GM23338 (cell line): Measurements from ENCODE around the gene EHF. TPM values are rescaled to one million over a fixed set of nuclear protein-coding genes. Genes with fewer than 3 reads are reported as not detected.

Source experiments
- ATAC-seq: fragments of 200-7000 bp; cut with Tn5 transposase; 3 replicates; pipeline ENCODE4 v1.9.1; 2020
- DNase-seq: peaks from one replicate; pipeline ENCODE4 v3.0.0-alpha.2; 2015; ENCODE audit warnings: low spot score
- H2AFZ ChIP-seq: fragments of 200-600 bp; sonication (generic); 2 replicates; pipeline ENCODE4 v1.8.0; 2016; ENCODE audit warnings: antibody characterized with exemption, mild to moderate bottlenecking, moderate library complexity
- H3F3A ChIP-seq: fragments of 200-600 bp; sonication (generic); replicated peaks from 2 replicates; pipeline ENCODE4 v1.8.0; 2017; ENCODE audit warnings: antibody characterized with exemption, mixed run types, low read depth
- H3K27ac ChIP-seq: fragments of 200-600 bp; sonication (generic); 2 replicates; pipeline ENCODE4 v1.6.1; 2016; ENCODE audit warnings: low read depth
- H3K27me3 ChIP-seq: fragments of 200-600 bp; sonication (generic); 2 replicates; pipeline ENCODE4 v1.8.0; 2016; ENCODE audit warnings: mild to moderate bottlenecking, mixed run types, moderate library complexity; ENCODE audit not compliant: insufficient read depth
- H3K36me3 ChIP-seq: fragments of 200-600 bp; sonication (generic); 2 replicates; pipeline ENCODE4 v1.8.0; 2016; ENCODE audit warnings: mild to moderate bottlenecking; ENCODE audit not compliant: insufficient read depth
- H3K4me1 ChIP-seq: fragments of 200-600 bp; sonication (generic); 2 replicates; pipeline ENCODE4 v1.8.0; 2016; ENCODE audit warnings: mild to moderate bottlenecking, moderate library complexity; ENCODE audit not compliant: insufficient read depth
- H3K4me2 ChIP-seq: fragments of 200-600 bp; sonication (generic); 2 replicates; pipeline ENCODE4 v1.7.1; 2017; ENCODE audit warnings: mixed run types
- H3K4me3 ChIP-seq: fragments of 200-600 bp; sonication (generic); 2 replicates; pipeline ENCODE4 v1.6.1; 2016; ENCODE audit warnings: mixed run types
- H3K79me2 ChIP-seq: fragments of 200-600 bp; sonication (generic); replicated peaks from 2 replicates; pipeline ENCODE4 v1.8.0; 2017; ENCODE audit warnings: mild to moderate bottlenecking; ENCODE audit not compliant: insufficient read depth
- H3K9me2 ChIP-seq: fragments of 200-600 bp; sonication (generic); 2 replicates; pipeline ENCODE4 v1.8.0; 2017; ENCODE audit not compliant: insufficient read depth
- H4K20me1 ChIP-seq: fragments of 200-600 bp; sonication (generic); replicated peaks from 2 replicates; pipeline ENCODE4 v1.8.0; 2017; ENCODE audit warnings: mild to moderate bottlenecking; ENCODE audit not compliant: insufficient read depth
- H3K27ac Mint-ChIP-seq: 2 replicates; pipeline ENCODE4 v1.8.0; 2020; ENCODE audit warnings: inconsistent platforms, mild to moderate bottlenecking, moderate library complexity, mixed read lengths
- H3K27me3 Mint-ChIP-seq: 3 replicates; pipeline ENCODE4 v1.8.0; 2022; ENCODE audit warnings: low read depth, mild to moderate bottlenecking, moderate library complexity, mixed read lengths, inconsistent platforms; ENCODE audit not compliant: insufficient read depth, poor library complexity
- H3K36me3 Mint-ChIP-seq: 3 replicates; pipeline ENCODE4 v1.8.0; 2021; ENCODE audit warnings: low read depth, mild to moderate bottlenecking, inconsistent platforms, moderate library complexity, mixed read lengths
- H3K4me1 Mint-ChIP-seq: 3 replicates; pipeline ENCODE4 v1.8.0; 2020; ENCODE audit warnings: mild to moderate bottlenecking, inconsistent platforms, mixed read lengths
- H3K4me3 Mint-ChIP-seq: 3 replicates; pipeline ENCODE4 v1.8.0; 2021; ENCODE audit warnings: moderate library complexity, mild to moderate bottlenecking, inconsistent platforms, mixed read lengths
- H3K9me3 Mint-ChIP-seq: 3 replicates; pipeline ENCODE4 v1.8.0; 2020; ENCODE audit warnings: moderate library complexity, mild to moderate bottlenecking, inconsistent platforms, mixed read lengths
- CREB1 ChIP-seq: fragments of 250-450 bp; sonication (Bioruptor Pico); IDR thresholded peaks from 2 replicates; pipeline ENCODE4 v1.5.0; 2020; ENCODE audit warnings: low read depth, mild to moderate bottlenecking, moderate library complexity
- EZH2 ChIP-seq: fragments of 200-600 bp; sonication (generic); IDR thresholded peaks from one replicate; pipeline ENCODE4 v1.8.0; 2017; ENCODE audit warnings: antibody characterized with exemption, mild to moderate bottlenecking, low read depth; ENCODE audit not compliant: unreplicated experiment
- EZH2phosphoT487 ChIP-seq: fragments of 200-600 bp; sonication (generic); IDR thresholded peaks from one replicate; pipeline ENCODE4 v1.8.1; 2018; ENCODE audit warnings: antibody characterized with exemption; ENCODE audit not compliant: unreplicated experiment
- JUNB ChIP-seq: IDR thresholded peaks from one replicate; pipeline ENCODE4 v1.6.1; 2016; ENCODE audit warnings: antibody characterized with exemption; ENCODE audit not compliant: unreplicated experiment
- NANOG ChIP-seq: IDR thresholded peaks from 2 replicates; pipeline ENCODE4 v1.6.1; 2016; ENCODE audit warnings: antibody characterized with exemption, borderline replicate concordance
- POLR2AphosphoS5 ChIP-seq: IDR thresholded peaks from 2 replicates; pipeline ENCODE4 v1.6.1; 2016; ENCODE audit warnings: antibody characterized with exemption, low read depth
- STAT1 ChIP-seq: IDR thresholded peaks from one replicate; pipeline ENCODE4 v1.6.1; 2016; ENCODE audit warnings: antibody characterized with exemption; ENCODE audit not compliant: unreplicated experiment
- ZNF114 ChIP-seq: fragments of 250-450 bp; sonication (Bioruptor Pico); IDR thresholded peaks from 2 replicates; pipeline ENCODE4 v1.5.0; 2020; ENCODE audit warnings: mild to moderate bottlenecking, moderate library complexity
- ZNF331 ChIP-seq: fragments of 250-450 bp; sonication (Bioruptor Pico); IDR thresholded peaks from 2 replicates; pipeline ENCODE4 v1.5.0; 2020; ENCODE audit warnings: low read depth, mild to moderate bottlenecking, moderate library complexity
- polyA plus RNA-seq: library from polyadenylated mRNA; unstranded; fragments of >200 nt; fragmentation: Nextera tagmentation; extraction: Ambion mirVana; gene quantifications from 2 replicates; pipeline ENCODE4 v1.2.1, GENCODE V29; 2016
- total RNA-seq: library from RNA; depleted of rRNA; stranded (reverse); fragments of >200 nt; shearing (Covaris generic); gene quantifications from 2 replicates; pipeline ENCODE4 v1.2.3, GENCODE V29; 2014
- TF ChIP-seq, protein P1 (sequence below): IDR thresholded peaks from 2 replicates; pipeline ENCODE4 v1.6.1; 2016; ENCODE audit warnings: antibody characterized with exemption
- TF ChIP-seq, protein P2 (sequence below): fragments of 250-450 bp; sonication (Bioruptor Pico); IDR thresholded peaks from 2 replicates; pipeline ENCODE4 v1.5.0; 2020; ENCODE audit warnings: mild to moderate bottlenecking, moderate library complexity
- TF ChIP-seq, protein P3 (sequence below), 2 experiments: fragments of 200-600 bp in 1 of 2; sonication (generic) in 1 of 2; conservative IDR thresholded peaks; 2 replicates each; pipeline versions ENCODE4 v1.5.1 to v1.6.1; 2016 to 2017; ENCODE audit warnings: antibody characterized with exemption in 2 of 2, low read depth in 2 of 2, mild to moderate bottlenecking in 2 of 2, moderate library complexity in 1 of 2

The EHF gene
- total and polyA plus RNA-seq, 2 experiments from 2014 or later, result not detected

GRCh38 chr11:34609187-34609751 is 11.6 kb upstream of the EHF start:
- Mint-ChIP-seq H3K27me3 (peaks cover 3% of the 10 kb centered on the region), H3K27ac (no peak overlapping the region), H3K4me1 (peaks cover under 1% of the 10 kb centered on the region; the same call in 2 of the 3 replicates), H3K4me3 (no peak overlapping the region), H3K9me3 (no peaks in the 10 kb centered on the region), H3K36me3 (no peaks in the 10 kb centered on the region)
- no peaks in the 10 kb centered on the region; the same call in 1 of the 2 replicates for H3K9me2 ChIP-seq
- ATAC-seq (no peak), DNase-seq (no peak)
- H3K4me1 ChIP-seq, result no peaks in the 10 kb centered on the region
- no peak overlapping the region for H2AFZ ChIP-seq
- TF ChIP-seq NANOG (no peak), EZH2phosphoT487 (no peak)
- H3K27ac ChIP-seq, result no peak overlapping the region
- H3K27me3 ChIP-seq, result no peaks in the 10 kb centered on the region
- H3K79me2 ChIP-seq, result no peaks in the 10 kb centered on the region
- no peaks in the 10 kb centered on the region for H4K20me1 ChIP-seq
- H3F3A ChIP-seq, result no peaks in the 10 kb centered on the region
- H3K4me2 ChIP-seq, result no peak overlapping the region
- no peaks in the 10 kb centered on the region for H3K36me3 ChIP-seq
- no peak overlapping the region for H3K4me3 ChIP-seq

DNA sequence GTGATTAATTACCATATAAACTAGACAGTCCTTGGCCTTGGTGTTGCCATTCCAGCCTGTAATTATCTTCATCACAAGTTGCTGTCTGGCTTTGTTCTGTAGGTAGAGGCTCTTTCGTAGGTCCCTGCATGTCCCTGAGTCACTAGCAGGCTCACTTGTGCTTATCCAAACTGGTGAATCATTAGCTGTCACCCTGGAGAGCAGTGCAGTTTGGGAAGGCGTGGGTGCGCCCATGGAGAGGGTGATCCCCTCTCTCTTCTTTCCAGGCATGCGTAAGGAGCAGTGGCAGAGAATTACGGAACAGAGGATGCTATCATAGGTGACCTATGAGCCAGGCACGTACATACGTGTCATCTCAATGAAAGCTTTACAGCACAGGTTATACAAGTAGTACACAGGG is 11.0 kb upstream of the EHF start:
- no peaks in the 10 kb centered on the region for H3F3A ChIP-seq
- no peaks in the 10 kb centered on the region for H4K20me1 ChIP-seq
- no peaks in the 10 kb centered on the region for H3K36me3 Mint-ChIP-seq
- peaks cover 6% of the 10 kb centered on the region for H3K4me1 ChIP-seq
- H3K27ac ChIP-seq, result no peak overlapping the region
- H3K27me3 Mint-ChIP-seq, result peaks cover 3% of the 10 kb centered on the region
- DNase-seq (no peak), ATAC-seq (no peak)
- no peaks in the 10 kb centered on the region for H3K9me3 Mint-ChIP-seq
- H3K79me2 ChIP-seq, result no peaks in the 10 kb centered on the region
- H3K4me3 Mint-ChIP-seq, result no peak overlapping the region
- H3K4me3 ChIP-seq, result no peak overlapping the region
- no peaks in the 10 kb centered on the region; the same call in 1 of the 2 replicates for H3K9me2 ChIP-seq
- no peak overlapping the region for H2AFZ ChIP-seq
- H3K36me3 ChIP-seq, result no peaks in the 10 kb centered on the region
- H3K27me3 ChIP-seq, result no peaks in the 10 kb centered on the region
- H3K27ac Mint-ChIP-seq, result no peak overlapping the region
- no peak overlapping the region for H3K4me2 ChIP-seq
- peaks cover 6% of the 10 kb centered on the region for H3K4me1 Mint-ChIP-seq
- TF ChIP-seq ZNF331 (CRISPR knock-in tag) (no peak), EZH2phosphoT487 (no peak), STAT1 (no peak), JUNB (no peak), CREB1 (CRISPR knock-in tag) (no peak), ZNF114 (no peak), EZH2 (no peak), POLR2AphosphoS5 (no peak)
- TF ChIP-seq, protein P1, sequence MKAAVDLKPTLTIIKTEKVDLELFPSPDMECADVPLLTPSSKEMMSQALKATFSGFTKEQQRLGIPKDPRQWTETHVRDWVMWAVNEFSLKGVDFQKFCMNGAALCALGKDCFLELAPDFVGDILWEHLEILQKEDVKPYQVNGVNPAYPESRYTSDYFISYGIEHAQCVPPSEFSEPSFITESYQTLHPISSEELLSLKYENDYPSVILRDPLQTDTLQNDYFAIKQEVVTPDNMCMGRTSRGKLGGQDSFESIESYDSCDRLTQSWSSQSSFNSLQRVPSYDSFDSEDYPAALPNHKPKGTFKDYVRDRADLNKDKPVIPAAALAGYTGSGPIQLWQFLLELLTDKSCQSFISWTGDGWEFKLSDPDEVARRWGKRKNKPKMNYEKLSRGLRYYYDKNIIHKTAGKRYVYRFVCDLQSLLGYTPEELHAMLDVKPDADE, result no peak
- TF ChIP-seq, protein P2, sequence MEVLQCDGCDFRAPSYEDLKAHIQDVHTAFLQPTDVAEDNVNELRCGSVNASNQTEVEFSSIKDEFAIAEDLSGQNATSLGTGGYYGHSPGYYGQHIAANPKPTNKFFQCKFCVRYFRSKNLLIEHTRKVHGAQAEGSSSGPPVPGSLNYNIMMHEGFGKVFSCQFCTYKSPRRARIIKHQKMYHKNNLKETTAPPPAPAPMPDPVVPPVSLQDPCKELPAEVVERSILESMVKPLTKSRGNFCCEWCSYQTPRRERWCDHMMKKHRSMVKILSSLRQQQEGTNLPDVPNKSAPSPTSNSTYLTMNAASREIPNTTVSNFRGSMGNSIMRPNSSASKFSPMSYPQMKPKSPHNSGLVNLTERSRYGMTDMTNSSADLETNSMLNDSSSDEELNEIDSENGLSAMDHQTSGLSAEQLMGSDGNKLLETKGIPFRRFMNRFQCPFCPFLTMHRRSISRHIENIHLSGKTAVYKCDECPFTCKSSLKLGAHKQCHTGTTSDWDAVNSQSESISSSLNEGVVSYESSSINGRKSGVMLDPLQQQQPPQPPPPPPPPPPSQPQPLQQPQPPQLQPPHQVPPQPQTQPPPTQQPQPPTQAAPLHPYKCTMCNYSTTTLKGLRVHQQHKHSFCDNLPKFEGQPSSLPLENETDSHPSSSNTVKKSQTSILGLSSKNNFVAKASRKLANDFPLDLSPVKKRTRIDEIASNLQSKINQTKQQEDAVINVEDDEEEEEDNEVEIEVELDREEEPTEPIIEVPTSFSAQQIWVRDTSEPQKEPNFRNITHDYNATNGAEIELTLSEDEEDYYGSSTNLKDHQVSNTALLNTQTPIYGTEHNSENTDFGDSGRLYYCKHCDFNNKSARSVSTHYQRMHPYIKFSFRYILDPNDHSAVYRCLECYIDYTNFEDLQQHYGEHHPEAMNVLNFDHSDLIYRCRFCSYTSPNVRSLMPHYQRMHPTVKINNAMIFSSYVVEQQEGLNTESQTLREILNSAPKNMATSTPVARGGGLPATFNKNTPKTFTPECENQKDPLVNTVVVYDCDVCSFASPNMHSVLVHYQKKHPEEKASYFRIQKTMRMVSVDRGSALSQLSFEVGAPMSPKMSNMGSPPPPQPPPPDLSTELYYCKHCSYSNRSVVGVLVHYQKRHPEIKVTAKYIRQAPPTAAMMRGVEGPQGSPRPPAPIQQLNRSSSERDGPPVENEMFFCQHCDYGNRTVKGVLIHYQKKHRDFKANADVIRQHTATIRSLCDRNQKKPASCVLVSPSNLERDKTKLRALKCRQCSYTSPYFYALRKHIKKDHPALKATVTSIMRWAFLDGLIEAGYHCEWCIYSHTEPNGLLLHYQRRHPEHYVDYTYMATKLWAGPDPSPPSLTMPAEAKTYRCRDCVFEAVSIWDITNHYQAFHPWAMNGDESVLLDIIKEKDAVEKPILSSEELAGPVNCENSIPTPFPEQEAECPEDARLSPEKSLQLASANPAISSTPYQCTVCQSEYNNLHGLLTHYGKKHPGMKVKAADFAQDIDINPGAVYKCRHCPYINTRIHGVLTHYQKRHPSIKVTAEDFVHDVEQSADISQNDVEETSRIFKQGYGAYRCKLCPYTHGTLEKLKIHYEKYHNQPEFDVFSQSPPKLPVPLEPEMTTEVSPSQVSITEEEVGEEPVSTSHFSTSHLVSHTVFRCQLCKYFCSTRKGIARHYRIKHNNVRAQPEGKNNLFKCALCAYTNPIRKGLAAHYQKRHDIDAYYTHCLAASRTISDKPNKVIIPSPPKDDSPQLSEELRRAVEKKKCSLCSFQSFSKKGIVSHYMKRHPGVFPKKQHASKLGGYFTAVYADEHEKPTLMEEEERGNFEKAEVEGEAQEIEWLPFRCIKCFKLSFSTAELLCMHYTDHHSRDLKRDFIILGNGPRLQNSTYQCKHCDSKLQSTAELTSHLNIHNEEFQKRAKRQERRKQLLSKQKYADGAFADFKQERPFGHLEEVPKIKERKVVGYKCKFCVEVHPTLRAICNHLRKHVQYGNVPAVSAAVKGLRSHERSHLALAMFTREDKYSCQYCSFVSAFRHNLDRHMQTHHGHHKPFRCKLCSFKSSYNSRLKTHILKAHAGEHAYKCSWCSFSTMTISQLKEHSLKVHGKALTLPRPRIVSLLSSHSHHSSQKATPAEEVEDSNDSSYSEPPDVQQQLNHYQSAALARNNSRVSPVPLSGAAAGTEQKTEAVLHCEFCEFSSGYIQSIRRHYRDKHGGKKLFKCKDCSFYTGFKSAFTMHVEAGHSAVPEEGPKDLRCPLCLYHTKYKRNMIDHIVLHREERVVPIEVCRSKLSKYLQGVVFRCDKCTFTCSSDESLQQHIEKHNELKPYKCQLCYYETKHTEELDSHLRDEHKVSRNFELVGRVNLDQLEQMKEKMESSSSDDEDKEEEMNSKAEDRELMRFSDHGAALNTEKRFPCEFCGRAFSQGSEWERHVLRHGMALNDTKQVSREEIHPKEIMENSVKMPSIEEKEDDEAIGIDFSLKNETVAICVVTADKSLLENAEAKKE (CRISPR knock-in tag), result no peak
- TF ChIP-seq, protein P3, sequence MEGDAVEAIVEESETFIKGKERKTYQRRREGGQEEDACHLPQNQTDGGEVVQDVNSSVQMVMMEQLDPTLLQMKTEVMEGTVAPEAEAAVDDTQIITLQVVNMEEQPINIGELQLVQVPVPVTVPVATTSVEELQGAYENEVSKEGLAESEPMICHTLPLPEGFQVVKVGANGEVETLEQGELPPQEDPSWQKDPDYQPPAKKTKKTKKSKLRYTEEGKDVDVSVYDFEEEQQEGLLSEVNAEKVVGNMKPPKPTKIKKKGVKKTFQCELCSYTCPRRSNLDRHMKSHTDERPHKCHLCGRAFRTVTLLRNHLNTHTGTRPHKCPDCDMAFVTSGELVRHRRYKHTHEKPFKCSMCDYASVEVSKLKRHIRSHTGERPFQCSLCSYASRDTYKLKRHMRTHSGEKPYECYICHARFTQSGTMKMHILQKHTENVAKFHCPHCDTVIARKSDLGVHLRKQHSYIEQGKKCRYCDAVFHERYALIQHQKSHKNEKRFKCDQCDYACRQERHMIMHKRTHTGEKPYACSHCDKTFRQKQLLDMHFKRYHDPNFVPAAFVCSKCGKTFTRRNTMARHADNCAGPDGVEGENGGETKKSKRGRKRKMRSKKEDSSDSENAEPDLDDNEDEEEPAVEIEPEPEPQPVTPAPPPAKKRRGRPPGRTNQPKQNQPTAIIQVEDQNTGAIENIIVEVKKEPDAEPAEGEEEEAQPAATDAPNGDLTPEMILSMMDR (conservative IDR thresholded peaks at IDR 0.05; ENCODE audit: low read depth in 2 of 2), result no peak
